Immature natural killer cell (primary cell): ENCODE results near the gene MMP28. TPM values are rescaled to one million over a fixed set of nuclear protein-coding genes. Genes with fewer than 3 reads are reported as not detected.

Experiments
- DNase-seq, 3 donors: peaks; one replicate each; pipeline ENCODE4 v3.0.0; 2022; ENCODE audit warnings: mixed read lengths in 1 of 3
- H3K27ac Mint-ChIP-seq, 6 donors: one replicate each; pipeline ENCODE4 v1.8.0; 2020; ENCODE audit warnings: mixed read lengths in 6 of 6, mild to moderate bottlenecking in 5 of 6, inconsistent platforms in 4 of 6, moderate library complexity in 3 of 6
- H3K27me3 Mint-ChIP-seq, 3 donors: one replicate each; pipeline ENCODE4 v1.8.0; 2020 to 2021; ENCODE audit warnings: low read depth in 3 of 3, mild to moderate bottlenecking in 3 of 3, mixed read lengths in 3 of 3, moderate library complexity in 3 of 3, inconsistent platforms in 1 of 3
- H3K36me3 Mint-ChIP-seq, 3 donors: one replicate each; pipeline ENCODE4 v1.8.0; 2020; ENCODE audit warnings: mixed read lengths in 3 of 3, inconsistent platforms in 2 of 3, mild to moderate bottlenecking in 2 of 3
- H3K4me1 Mint-ChIP-seq, 2 donors: one replicate each; pipeline ENCODE4 v1.8.0; 2020; ENCODE audit warnings: inconsistent platforms in 2 of 2, mild to moderate bottlenecking in 2 of 2, mixed read lengths in 2 of 2, moderate library complexity in 1 of 2
- H3K4me3 Mint-ChIP-seq, 5 donors: one replicate each; pipeline ENCODE4 v1.8.0; 2020; ENCODE audit warnings: mild to moderate bottlenecking in 5 of 5, mixed read lengths in 5 of 5, inconsistent platforms in 3 of 5, moderate library complexity in 3 of 5
- H3K9me3 Mint-ChIP-seq, 6 donors: one replicate each; pipeline ENCODE4 v1.8.0; 2020; ENCODE audit warnings: mild to moderate bottlenecking in 6 of 6, mixed read lengths in 6 of 6, inconsistent platforms in 4 of 6, moderate library complexity in 3 of 6
- polyA plus RNA-seq, 3 donors: library from polyadenylated mRNA; unstranded; fragments of 300-500 nt; fragmentation: Illumina TruSeq; gene quantifications; one replicate each; pipeline ENCODE4 v1.2.3, GENCODE V29; 2021

Gene MMP28
- polyA plus RNA-seq, 3 donors from 2014 or later = not detected

DNA sequence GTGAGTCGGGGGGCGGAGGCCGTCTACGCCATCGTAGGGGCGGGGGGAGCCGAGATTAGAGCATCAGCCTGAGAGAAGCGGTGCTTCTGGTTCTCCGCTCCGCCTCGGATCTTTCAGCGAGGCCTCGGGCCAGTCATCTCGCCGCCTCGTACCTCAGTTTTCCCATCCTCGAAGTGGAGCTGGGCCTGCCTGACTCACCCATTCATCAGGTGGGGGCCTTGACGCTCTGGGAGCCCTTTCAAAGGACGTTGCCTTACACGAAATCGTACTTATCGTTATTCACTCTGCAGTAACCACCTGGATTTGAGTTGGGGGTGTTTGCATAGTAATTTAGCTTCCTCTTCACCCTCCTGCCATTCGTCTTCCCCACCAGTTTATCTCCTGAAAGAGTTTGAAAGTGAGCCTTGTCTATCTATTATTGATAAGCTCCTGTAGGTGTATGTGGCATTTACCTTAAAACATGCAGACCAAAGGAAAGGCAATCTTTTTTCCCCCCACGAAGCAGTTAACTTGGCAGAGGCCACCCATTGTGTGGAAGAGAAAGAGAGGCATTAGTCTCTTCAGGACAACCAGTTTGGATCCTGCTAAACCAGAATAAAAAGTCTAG is 14.5 kb upstream of the MMP28 start:
- H3K36me3 Mint-ChIP-seq = no peaks in the 10 kb centered on the region
- no peaks in the 10 kb centered on the region for H3K9me3 Mint-ChIP-seq
- H3K4me3 Mint-ChIP-seq = peak overlapping the region; percentile 96 to 100 (median 97)
- no peak for DNase-seq
- peak overlapping the region; percentile 93 to 99 (median 99) for H3K27ac Mint-ChIP-seq
- peaks cover 5 to 19% (median 14%) of the 10 kb centered on the region in 3 donors for H3K27me3 Mint-ChIP-seq
- H3K4me1 Mint-ChIP-seq = peaks cover 51 to 68% of the 10 kb centered on the region in 2 donors

DNA sequence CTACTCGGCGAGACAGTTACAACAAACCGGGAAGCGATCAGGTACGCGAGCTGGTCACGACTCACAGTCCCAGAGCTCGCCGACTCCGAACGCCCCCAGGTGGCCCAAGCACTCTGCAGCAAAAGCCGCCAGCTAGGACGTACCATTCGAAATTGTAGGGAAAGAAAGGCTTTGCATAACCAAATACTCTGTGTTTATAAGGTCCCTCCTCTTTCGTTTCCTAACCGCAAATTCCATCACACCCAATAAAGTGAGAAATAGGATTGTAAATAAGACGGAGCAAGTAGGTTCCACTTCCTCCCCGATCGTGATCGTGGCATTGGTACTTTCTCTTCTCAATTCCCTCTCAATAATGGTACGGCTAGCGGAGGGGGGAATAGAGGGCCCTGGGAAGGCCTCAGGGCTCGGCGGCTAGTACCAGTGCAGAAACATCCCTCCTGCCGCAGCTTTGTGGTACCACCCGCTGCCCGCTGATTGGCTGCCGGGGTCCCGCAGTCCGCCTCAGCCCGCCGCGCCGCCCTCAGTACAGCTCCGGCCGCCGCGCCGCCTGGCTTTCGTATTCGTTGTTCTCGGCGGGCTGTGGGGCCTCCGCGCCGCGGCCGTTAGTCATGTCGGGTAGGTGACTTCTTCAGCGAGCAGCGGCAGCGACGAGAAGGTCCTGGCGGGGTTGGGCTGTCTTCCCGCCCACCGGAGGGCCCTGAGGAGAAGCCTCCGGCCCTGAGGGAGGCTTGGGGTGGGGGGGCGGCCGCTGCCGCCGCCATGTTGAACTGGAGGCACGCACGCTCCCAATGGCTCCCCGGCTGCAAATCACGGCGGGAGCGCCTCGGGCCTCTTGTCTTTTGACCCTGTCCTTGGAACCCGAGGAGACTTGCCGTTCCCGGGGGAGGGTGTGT is 13.8 kb upstream of the MMP28 start, which contains the start of gene TAF15:
TAF15 (plus strand) TSS at position 523 of the 893 bp plus-strand sequence; CDS start at position 609, 86 bp downstream.
- peak within 1 kb of the TSS; percentile 93 to 99 (median 99) for H3K27ac Mint-ChIP-seq
- H3K4me3 Mint-ChIP-seq = peak within 1 kb of the TSS; percentile 96 to 100 (median 97)
- DNase-seq = peak; percentile 96 to 97 (median 97)
- peaks cover 47 to 61% of the 10 kb centered on the region in 2 donors for H3K4me1 Mint-ChIP-seq
- H3K9me3 Mint-ChIP-seq = no peaks in the 10 kb centered on the region
- H3K27me3 Mint-ChIP-seq = peaks cover 5 to 19% (median 14%) of the 10 kb centered on the region in 3 donors
- no peaks in the 10 kb centered on the region for H3K36me3 Mint-ChIP-seq

DNA sequence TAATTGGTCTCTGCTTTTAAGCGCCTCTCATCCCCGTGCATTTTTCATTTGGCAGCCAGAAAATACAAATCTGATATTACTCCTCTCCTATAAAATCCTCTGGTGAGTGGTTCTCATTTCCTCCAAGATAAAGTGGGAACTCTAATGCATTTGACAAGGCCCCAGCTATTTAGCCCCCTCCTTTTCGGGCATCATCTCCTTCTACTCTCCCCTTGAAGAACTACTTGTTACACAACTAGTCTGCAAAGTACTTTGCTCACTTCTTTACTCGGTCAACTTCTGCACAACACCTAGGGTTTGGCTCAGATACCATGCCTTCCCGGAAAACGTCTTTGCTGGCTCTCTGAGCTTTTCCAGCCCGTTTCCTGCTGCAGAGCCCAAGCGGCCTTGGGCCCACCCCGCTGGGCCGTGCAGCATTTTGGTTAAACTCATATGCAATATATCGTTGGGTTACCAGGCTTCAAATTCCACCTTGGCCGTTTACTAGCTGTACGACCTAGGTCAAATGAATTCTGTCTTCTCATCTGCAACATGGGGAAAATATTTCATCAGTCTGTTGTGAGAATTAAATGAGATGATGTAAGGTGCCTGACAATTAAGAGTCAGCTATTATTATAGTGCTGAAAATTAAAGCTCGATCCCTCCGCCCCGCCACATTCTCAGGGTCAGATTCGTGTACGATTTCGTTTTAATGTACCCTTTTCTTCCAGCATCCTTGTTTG is 13.0 kb upstream of the MMP28 start:
- DNase-seq = no peak
- Mint-ChIP-seq H3K4me3 (peak overlapping the region; percentile 96 to 100 (median 97)), H3K9me3 (no peaks in the 10 kb centered on the region), H3K4me1 (peaks cover 39 to 53% of the 10 kb centered on the region in 2 donors), H3K36me3 (no peaks in the 10 kb centered on the region), H3K27me3 (peaks cover 5 to 19% (median 14%) of the 10 kb centered on the region in 3 donors), H3K27ac (peak overlapping the region; percentile 93 to 99 (median 99))

DNA sequence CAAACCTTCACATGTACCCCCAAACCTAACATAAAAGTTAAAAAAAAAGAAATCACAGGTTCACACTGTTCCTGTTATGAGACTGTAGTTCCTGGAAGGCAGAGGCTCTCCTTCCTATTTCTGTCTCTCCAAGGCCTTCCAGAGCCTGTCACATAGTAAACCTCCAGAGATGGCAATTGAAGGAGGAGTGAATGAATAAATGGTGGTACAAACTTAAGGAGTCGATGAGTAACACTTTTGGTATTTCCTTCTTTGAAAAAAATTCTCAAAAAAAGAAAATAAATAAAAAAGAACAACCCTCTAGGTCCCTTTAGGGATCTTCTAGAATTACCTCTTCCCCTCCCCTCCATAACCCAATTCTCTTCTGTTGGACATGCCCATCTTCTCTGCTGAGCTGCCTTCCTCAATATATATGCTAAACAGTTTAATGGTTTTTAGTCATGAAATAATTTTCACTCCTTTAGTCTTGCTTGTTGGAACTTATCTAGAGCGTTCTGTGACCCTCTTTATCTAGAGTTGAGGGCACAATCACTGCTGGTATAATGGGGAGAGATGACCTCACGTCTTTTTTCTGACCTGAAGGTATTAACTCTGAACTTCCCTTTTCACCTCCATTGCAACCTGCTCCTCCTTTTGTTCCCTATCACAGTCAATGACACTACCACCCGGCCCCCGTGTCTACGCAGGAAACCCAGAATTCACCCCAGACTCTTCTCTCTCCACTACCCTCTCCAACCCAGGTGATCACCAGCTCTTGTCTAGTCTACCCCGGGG is 12.1 kb upstream of the MMP28 start:
- peak overlapping the region; percentile 93 to 99 (median 99) for H3K27ac Mint-ChIP-seq
- no peaks in the 10 kb centered on the region for H3K36me3 Mint-ChIP-seq
- peak overlapping the region in 4 of 5 donors; percentile 37 to 98 (median 96) for H3K4me3 Mint-ChIP-seq
- peaks cover 34 to 44% of the 10 kb centered on the region in 2 donors for H3K4me1 Mint-ChIP-seq
- peaks cover 5 to 19% (median 14%) of the 10 kb centered on the region in 3 donors for H3K27me3 Mint-ChIP-seq
- DNase-seq = no peak
- H3K9me3 Mint-ChIP-seq = no peaks in the 10 kb centered on the region

DNA sequence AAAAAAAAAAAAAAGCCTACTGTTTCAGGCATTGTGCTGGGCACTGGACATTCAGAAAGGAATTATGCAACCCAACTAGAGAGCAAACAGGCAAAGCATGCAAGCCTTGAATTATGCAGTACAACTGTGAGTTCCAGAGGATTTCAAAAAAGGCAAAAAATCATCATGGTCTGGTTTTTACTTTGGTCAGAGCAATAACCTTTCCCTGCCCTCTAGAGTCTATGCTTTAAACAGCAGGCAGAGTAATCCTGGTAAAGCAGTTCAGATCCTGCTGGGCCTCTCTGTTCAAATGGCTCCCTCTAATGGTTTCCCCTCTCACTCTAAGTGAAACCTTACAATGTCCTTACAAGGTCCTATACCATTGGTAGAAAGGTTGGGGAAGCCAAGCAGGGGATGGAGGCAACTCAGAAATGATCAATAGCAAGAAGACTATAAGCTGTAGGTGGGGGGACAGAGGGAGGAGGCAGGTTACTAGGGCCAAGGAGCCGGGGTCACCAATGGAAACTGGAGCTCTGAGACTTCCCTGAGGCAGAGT is 9.3 kb upstream of the MMP28 start:
- no peak overlapping the region for H3K4me3 Mint-ChIP-seq
- H3K27ac Mint-ChIP-seq = peak overlapping the region in 1 of 6 donors; percentile 41
- no peaks in the 10 kb centered on the region for H3K9me3 Mint-ChIP-seq
- H3K27me3 Mint-ChIP-seq = peaks cover 8 to 16% (median 10%) of the 10 kb centered on the region in 3 donors
- peak; percentile 34 to 47 (median 39) for DNase-seq
- H3K36me3 Mint-ChIP-seq = no peaks in the 10 kb centered on the region
- peaks cover 14 to 17% of the 10 kb centered on the region in 2 donors for H3K4me1 Mint-ChIP-seq

DNA sequence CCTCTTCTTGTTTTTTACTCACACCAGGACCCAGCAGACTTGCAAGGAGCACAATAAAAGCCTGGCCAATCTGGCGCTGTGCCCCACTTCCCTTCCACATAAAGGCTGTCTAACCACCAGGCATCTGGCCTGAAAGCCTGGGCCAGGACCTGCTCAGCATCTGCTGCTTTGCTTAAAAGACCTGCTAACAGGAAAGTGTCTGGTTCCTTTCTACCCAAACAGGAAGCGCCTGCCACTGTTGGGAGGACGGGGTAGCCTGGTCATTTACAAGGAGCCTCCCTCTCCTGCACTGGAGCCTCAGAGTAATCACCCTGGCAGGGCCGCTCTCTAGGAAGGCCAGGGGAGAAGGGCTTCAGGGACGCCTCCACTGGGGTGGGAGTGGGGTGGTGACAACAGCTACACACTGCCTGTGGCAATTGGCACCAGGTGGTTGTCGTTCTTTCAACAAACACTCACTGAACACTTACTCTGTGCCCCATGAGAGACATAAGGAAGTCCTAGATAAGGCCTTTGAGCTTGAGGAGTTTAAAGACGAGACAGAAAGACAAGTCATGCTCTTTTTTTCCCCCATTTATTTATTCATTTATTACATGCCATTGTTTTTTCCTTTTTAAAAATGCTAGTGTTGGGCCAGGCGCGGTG is 6.3 kb upstream of the MMP28 start:
- Mint-ChIP-seq H3K27ac (no peak overlapping the region), H3K4me3 (no peak overlapping the region)
- no peak for DNase-seq

DNA sequence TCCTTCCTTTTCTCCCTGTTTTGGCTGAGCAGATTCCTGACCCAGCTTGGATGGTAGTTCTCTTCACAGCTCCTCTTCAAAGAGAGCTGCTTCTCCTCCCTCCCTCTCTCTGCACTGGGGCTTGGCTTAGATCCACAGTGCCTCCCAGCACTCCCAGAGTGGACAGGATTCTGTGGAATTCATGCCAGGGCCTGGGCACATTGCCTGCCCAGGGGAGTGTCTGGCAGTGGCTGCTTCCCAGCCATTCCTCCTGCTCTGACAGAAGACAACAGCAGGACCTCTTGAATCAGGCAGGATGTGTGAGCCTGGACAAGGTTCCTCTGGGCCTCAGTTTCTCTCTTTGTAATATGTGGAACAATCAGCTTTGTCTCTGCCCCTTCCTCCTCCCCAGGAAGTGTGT is 4.5 kb upstream of the MMP28 start:
- Mint-ChIP-seq H3K36me3 (no peaks in the 10 kb centered on the region), H3K9me3 (no peaks in the 10 kb centered on the region), H3K4me3 (no peak overlapping the region), H3K4me1 (peaks cover 9 to 10% of the 10 kb centered on the region in 2 donors), H3K27ac (no peak overlapping the region), H3K27me3 (peaks cover 6 to 26% (median 18%) of the 10 kb centered on the region in 3 donors)
- DNase-seq = no peak

More for the DNA sequence above, 6.3 kb upstream of the MMP28 start:
- Mint-ChIP-seq H3K27me3 (peaks cover 5 to 16% (median 9%) of the 10 kb centered on the region in 3 donors), H3K36me3 (no peaks in the 10 kb centered on the region), H3K9me3 (no peaks in the 10 kb centered on the region), H3K4me1 (no peaks in the 10 kb centered on the region)

DNA sequence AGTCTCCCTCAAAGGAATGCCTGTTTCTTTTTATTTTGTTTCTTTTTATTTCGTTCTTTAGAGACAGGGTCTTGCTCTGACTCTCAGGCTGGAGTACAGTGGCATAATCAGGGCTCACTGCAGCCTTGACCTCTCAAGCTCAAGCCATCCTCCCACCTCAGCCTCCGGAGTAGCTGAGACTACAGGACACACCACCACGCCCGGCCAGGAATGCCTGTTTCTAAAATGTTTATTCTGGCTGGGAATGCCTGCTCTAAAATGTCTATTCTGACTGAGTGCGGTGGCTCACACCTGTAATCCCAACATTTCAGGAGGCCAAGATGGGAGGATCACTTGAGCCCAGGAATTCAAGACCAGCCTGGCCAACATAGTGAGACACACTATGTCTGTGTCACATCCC is 2.5 kb upstream of the MMP28 start:
- Mint-ChIP-seq H3K36me3 (no peaks in the 10 kb centered on the region), H3K27me3 (peaks cover 16 to 32% (median 23%) of the 10 kb centered on the region in 3 donors), H3K4me1 (peaks cover 11 to 14% of the 10 kb centered on the region in 2 donors), H3K27ac (no peak overlapping the region), H3K9me3 (no peaks in the 10 kb centered on the region), H3K4me3 (peak overlapping the region in 1 of 5 donors; percentile 34)
- no peak for DNase-seq

DNA sequence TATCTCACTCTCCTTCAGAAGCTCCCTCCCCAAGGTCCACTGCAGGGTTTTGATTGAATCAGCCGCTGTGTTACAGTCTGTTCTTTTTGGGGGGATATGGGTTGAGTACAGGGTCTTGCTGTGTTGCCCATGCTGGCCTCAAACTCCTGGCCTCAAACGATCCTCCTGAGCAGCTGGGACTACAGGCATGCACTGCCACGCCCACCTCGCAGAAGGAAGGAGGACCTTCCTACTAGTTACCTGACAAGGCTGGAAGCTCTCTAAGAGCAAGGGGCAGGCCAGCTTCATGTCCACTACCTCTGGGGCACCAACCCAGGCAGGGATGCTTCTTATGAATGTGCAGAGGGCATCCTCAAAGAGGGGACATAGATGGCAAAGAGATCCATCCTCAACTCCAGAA is 1.9 kb upstream of the MMP28 start:
- H3K4me1 Mint-ChIP-seq = peaks cover 11 to 14% of the 10 kb centered on the region in 2 donors

DNA sequence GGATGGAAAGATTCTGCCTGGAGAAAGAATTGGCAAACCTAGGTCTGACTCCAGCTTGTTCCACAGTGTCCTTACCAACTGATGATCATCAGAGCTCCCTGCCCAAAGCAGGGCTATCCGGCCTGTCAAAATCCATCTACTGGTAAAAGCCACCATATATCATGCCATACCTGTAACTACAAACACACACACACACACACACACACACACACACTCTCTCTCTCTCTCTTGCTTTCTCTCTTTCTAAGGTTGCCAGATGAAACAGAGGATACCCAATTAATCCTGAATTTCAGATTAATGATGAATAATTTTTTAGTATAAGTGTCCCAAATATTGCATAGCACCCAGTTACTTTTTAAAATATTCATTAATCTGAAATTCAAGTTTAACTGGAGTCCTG is 1.5 kb upstream of the MMP28 start:
- no peak overlapping the region for H3K27ac Mint-ChIP-seq
- H3K4me3 Mint-ChIP-seq = peak overlapping the region in 1 of 5 donors; percentile 36
- H3K36me3 Mint-ChIP-seq = no peaks in the 10 kb centered on the region
- no peak for DNase-seq
- peaks cover 16 to 32% (median 23%) of the 10 kb centered on the region in 3 donors for H3K27me3 Mint-ChIP-seq
- H3K9me3 Mint-ChIP-seq = no peaks in the 10 kb centered on the region
- peaks cover 11 to 14% of the 10 kb centered on the region in 2 donors for H3K4me1 Mint-ChIP-seq

More for the DNA sequence above, 1.9 kb upstream of the MMP28 start:
- Mint-ChIP-seq H3K4me3 (peak overlapping the region in 1 of 5 donors; percentile 36), H3K36me3 (no peaks in the 10 kb centered on the region), H3K27ac (no peak overlapping the region), H3K27me3 (peaks cover 16 to 32% (median 23%) of the 10 kb centered on the region in 3 donors), H3K9me3 (no peaks in the 10 kb centered on the region)
- no peak for DNase-seq

DNA sequence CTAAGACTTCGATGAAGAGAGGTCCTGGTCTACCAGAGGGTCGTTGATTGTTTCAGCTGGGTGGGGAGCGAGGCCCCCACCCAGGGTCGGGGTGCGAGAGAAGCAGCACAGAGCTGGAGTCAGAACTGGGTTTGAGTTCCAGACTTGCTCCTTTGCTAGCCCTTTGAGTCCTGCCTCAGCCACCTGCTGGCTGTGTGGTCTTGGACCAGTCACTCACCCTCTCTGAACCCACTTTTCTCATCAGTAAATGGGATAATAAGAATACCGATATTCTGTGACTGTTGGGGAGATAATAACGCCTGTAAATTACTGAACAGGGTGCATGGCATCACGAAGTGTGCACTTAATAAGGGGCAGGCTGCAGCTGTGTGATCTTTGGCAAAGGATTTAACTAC is 427 bp upstream of the MMP28 start:
- no peak for DNase-seq
- Mint-ChIP-seq H3K36me3 (no peaks in the 10 kb centered on the region), H3K27me3 (peaks cover 14 to 32% (median 23%) of the 10 kb centered on the region in 3 donors), H3K27ac (no peak overlapping the region), H3K4me1 (peaks cover 11 to 14% of the 10 kb centered on the region in 2 donors), H3K9me3 (no peaks in the 10 kb centered on the region), H3K4me3 (peak overlapping the region; percentile 40 to 68 (median 65))

DNA sequence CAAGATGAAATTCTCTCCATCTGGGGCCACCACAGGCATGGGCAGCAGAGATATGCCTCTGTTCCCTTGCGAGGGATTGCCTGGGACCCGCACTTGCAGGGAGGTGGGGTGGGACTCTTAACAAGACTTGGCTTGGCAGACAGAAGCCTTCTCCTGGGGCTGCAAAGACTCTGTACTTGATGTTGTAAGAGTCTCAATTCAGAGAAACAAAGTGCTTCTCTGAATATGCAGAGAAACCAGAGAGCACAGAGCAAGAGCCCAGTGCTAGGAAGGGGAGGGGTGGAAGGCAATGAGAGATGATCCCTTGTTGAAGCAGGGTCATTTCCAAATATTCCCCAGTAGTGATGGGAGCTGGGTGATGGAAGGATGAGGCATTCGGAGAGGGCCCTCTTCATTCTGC is 2.2 kb downstream of the MMP28 start:
- no peak for DNase-seq
- no peak overlapping the region for H3K27ac Mint-ChIP-seq
- H3K36me3 Mint-ChIP-seq = no peaks in the 10 kb centered on the region
- no peaks in the 10 kb centered on the region for H3K9me3 Mint-ChIP-seq
- peaks cover 11 to 24% (median 18%) of the 10 kb centered on the region in 3 donors for H3K27me3 Mint-ChIP-seq
- peak overlapping the region in 2 of 5 donors; percentile 22 to 46 for H3K4me3 Mint-ChIP-seq
- peaks cover 11 to 14% of the 10 kb centered on the region in 2 donors for H3K4me1 Mint-ChIP-seq
